D341Med (cell line): ENCODE data around the gene PLEKHM2.
"Not testable (repeated sequence)": the region's sequence is repeated elsewhere in the genome, so short reads cannot be mapped to it uniquely, and the experiment has no call there.

Experiments
- DNase-seq: peaks from one replicate; pipeline ENCODE4 v3.0.0; 2012; ENCODE audit warnings: low spot score

The PLEKHM2 gene

GRCh38 chr1:15684042-15684461, at the start of gene PLEKHM2:
PLEKHM2 (plus strand) TSS chr1:15684320; CDS start chr1:15684559, 239 bp downstream.
- peak; percentile 89 for DNase-seq

DNA sequence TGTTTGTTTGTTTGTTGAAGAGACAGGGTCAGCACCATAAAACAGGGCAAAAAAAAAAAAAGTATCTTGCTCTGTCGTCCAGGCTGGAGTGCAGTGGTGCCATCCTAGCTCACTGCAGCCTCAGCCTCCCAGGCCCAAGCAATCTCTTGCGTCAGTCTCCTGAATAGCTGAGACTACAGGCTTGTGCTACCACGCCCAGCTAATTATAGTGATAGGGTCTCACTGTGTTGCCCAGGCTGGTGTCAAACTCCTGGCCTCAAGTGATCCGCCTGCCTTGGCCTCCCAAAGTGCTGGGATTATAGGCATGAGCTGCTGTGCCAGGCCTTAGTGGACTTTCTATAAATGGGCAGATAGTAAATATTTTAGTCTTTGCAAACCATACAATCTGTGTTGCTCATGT, 47.7 kb upstream of the PLEKHM2 start:
- no peak for DNase-seq

DNA sequence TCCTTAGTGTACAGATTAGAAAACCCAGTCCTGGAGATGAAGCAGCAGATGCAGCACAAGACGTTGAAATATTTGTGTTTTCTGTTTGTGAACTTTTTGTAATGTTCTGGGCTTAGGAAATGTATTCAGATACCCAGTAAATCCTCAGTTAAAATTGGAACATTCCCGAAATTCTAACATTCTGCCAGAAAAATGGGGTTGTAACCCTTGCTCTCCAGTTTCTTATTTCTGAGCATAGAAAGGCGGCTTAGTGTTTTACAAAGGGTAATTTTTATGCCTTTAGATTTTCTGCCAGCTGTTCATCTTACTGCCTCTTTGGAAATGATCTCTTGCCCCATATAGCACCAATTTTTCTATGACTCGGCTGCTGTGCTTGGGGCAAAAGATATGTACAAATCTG, 46.3 kb upstream of the PLEKHM2 start:
- DNase-seq: no peak

- DNase-seq: no peak
Measured at GRCh38 chr1:15639262-15639661, 44.9 kb upstream of the PLEKHM2 start.

DNA sequence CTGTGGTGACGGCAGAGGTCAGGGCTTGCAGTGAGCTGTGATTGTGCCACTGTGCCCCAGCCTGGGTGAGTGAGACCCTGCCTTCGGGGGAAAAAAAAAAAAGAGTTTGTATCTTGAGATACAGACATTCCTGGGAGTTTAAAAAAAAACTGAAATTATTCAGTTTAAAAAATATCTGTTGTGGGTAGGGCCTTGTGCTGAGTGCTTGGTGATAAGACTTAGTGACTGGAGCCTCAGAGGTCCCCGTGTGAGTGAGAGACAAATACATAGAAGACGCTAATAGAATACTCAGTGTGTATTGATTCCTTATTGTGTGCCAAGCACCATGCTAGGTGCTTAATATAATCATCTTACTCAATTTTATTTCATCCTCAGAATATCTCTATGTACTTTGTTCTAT, 44.2 kb upstream of the PLEKHM2 start:
- DNase-seq: no peak

DNA sequence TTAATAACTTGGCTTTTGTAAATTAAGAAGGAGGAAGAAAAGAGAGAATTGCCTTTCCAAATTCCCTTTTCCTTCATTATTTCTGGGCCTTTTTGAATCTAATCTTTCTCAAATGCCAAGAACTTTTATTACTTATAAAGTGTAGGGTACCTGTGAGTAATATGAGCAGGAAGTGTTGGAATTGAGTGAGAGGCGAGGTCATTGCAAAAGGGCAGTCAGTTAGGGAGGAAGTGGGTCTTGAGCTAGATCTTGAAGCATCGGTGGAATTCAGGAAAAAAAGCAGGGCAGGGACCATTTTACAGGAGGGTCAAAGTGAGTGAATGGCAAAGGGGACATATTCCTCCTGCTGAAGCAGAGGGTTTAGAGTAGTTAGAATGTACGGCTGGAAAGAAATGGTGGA, 43.5 kb upstream of the PLEKHM2 start:
- DNase-seq: no peak

GRCh38 chr1:15649937-15650336, 34.2 kb upstream of the PLEKHM2 start:
- no peak for DNase-seq

- no peak for DNase-seq
Measured at GRCh38 chr1:15650433-15650832, 33.7 kb upstream of the PLEKHM2 start.

DNA sequence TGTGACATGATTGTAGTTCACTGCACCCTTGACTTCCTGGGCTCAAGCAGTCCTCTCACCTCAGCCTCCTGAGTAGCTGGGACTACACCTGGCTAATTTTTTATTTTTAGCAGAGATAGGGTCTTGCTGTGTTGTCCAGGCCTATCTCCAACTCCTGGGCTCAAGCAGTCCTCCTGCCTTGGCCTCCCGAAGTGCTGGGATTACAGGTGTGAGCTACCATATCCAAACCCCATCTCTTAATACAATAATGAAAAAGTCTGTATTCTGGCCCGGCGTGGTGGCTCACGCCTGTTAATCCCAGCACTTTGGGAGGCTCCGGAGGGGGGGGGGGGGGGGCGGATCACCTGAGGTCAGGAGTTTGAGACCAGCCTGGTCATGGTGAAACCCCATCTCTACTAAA, 32.0 kb upstream of the PLEKHM2 start:
- DNase-seq: not testable (repeated sequence)

DNA sequence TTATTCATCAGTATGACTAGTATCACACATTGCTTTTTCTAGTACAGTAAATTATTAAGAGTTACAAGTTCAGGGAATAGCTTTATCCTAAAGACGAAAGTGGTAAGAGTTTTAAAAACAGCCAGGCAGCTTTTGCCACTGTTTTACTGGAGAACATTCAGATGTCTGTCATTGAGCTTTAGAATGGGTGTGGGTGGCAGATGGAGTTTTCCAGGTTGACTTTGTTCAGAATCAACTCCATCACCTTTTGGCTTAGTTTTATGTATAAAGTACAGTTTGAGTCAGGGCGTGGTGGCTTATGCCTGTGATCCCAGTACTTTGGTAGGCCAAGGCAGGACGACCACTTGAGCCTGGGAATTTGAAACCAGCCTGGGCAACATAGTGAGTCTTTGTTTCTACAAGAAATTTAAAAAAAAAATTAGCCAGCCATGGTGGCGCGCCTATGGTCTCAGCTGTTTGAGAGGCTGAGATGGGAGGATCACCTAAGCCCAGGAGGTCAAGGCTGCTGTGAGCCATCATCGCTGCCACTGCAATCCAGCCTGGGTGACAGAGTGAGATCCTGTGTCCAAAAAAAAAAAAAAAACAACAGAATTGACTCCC, 29.9 kb upstream of the PLEKHM2 start:
- DNase-seq: no peak

DNA sequence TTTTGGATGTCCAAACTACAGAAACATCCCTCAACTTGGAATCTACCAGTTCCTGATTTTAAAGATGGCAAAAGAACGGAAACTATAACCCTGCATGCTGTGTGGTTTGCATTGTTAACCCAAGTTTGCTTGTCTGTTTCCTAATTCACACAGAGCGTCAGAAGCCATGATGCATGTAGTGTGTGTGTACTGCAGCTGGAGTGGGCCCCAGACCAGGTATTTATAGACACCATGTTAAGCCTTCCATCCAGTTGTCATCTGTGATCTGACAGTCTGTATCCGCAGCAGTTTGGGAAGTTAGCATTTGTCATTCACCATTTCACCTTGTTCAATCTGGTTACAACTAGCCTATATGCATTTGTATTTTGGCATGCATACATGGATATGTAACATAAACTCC, 27.7 kb upstream of the PLEKHM2 start:
- no peak for DNase-seq

- no peak for DNase-seq
Measured at GRCh38 chr1:15657021-15657420, 27.1 kb upstream of the PLEKHM2 start.

- no peak for DNase-seq
Measured at GRCh38 chr1:15660151-15660550, 24.0 kb upstream of the PLEKHM2 start.

DNA sequence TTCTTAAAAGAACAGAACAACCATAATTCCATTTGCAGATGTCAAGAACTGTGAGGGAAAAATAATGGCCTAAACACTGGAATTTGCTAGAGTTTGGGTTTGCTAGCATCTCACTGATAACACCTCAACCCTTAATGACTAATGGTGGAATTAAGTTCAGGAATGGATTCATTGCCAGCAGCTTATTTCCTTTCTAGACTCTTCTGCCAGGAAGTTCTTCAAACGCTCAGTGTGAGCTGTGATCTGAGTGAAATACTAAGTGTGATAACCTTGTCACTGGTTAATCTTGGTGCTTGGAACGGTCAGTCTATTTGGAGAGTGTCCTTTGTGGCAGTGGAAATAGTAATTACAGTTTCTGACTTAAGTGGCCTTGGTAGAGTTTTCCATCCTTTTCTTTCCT, 21.6 kb upstream of the PLEKHM2 start:
- DNase-seq: no peak

- DNase-seq: no peak
Measured at GRCh38 chr1:15663925-15664324, 20.2 kb upstream of the PLEKHM2 start.

GRCh38 chr1:15667362-15667761, 16.8 kb upstream of the PLEKHM2 start:
- DNase-seq: no peak

DNA sequence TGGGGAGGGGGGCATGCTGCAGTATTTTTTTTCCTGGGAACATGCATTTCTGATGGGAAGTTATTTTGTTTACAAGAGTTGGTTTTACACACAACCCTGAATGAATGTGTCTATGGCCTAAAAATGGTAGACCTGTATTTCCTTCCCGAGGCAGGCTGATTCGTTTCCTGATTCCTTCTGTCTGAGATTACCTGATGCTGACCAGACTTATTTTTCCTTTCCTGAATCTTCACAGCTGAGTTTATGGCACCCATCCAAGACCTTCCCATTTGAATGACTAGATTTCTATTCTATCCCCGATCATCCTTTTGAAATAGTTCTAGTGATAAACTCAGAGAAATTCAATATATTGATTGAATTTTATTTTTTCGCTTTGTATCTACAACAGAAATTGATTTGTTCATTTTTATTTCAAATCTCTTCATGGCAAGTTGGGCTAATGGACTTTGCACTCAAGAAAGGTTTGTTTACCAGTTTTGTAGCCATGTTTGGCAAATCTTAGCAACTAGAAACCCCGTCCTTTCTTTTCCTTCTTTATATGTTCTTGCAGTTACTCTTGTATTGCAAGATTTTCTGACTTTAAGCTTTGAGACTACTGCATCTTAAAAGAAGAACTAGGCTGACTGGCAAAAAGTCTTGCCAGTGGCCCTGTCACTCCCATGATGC, 15.9 kb upstream of the PLEKHM2 start:
- DNase-seq: no peak

DNA sequence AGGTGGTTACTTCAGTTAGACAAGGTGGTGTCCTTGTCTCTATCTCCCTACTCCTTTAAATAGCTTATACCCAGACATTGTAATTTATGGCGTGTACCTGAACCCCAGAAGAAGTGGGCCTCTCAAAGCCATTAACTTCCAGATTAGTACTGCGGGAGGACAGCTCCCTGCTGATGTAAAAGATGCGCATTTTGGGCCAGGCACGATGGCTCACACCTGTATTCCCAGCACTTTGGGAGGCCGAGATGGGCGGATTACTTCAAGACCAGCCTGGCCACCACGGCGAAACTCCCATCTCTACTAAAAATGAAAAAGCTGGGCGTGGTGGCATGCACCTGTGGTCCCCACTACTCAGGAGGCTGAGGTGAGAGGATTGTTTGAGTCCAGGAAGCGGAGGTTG, 15.0 kb upstream of the PLEKHM2 start:
- DNase-seq: no peak

- DNase-seq: no peak
Measured at GRCh38 chr1:15669864-15670263, 14.3 kb upstream of the PLEKHM2 start.

GRCh38 chr1:15671430-15671829, 12.7 kb upstream of the PLEKHM2 start:
- DNase-seq: no peak

GRCh38 chr1:15674386-15675159, 9.5 kb upstream of the PLEKHM2 start:
- no peak for DNase-seq

DNA sequence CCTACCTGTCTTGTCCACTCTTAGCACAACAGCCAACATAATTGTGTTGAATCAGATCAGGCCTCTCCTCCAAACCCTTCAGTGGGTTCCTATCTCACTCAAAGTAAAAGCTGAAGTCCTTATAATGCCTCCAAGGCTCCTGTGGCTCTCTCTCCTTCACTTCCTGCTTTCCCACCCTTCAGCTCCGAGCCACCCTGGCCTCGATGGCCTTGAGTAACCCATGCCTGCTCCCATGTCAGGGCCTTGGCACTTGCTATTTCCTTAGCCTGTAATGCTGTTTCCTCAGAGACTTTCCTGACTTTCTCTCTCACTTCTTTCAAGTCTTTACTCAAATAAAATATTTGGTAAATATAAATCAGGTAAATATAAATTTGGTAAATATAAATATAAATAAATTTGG, 8.1 kb upstream of the PLEKHM2 start:
- no peak for DNase-seq
